SK-N-SH (cell line): Measurements from ENCODE around the gene CD274. TPM values are rescaled to one million over a fixed set of nuclear protein-coding genes. Genes with fewer than 3 reads are reported as not detected.

Experiments used
- CTCF ChIA-PET: fragments of 300-600, 350-600 bp; formaldehyde crosslinking; extraction: SDS; loops from one replicate; lab custom pipeline; 2021; lab: Yijun Ruan, JAX
- POLR2A ChIA-PET: fragments of 350-600 bp; sonication (Branson Sonifier 250); formaldehyde crosslinking; extraction: SDS; loops from one replicate; lab custom pipeline; 2020; ENCODE audit warnings: antibody characterized with exemption, inconsistent platforms; lab: Yijun Ruan, JAX
- DNase-seq: peaks from one replicate; pipeline ENCODE4 v3.0.0; 2012
- H2AFZ ChIP-seq: fragments of 200-600 bp; sonication (generic); 2 replicates; pipeline ENCODE4 v1.8.1; 2016; ENCODE audit warnings: antibody characterized with exemption, mild to moderate bottlenecking, low read depth
- H3F3A ChIP-seq: fragments of 200-600 bp; sonication (generic); replicated peaks from 2 replicates; pipeline ENCODE3; 2016; ENCODE audit warnings: antibody characterized with exemption, mild to moderate bottlenecking; ENCODE audit not compliant: insufficient read depth
- H3K27ac ChIP-seq, 2 experiments: fragments of 200-500 bp in 1 of 2; fragments of 200-600 bp in 1 of 2; sonication (Bioruptor generic) in 1 of 2; sonication (generic), shearing (Covaris generic) in 1 of 2; 2 replicates each; pipeline versions ENCODE4 v1.5.1 to v1.6.1; 2014 to 2016; ENCODE audit warnings: low read depth in 2 of 2, inconsistent platforms in 1 of 2, low read length in 1 of 2, mild to moderate bottlenecking in 1 of 2, mixed read lengths in 1 of 2
- H3K27me3 ChIP-seq: fragments of 200-600 bp; sonication (generic), shearing (Covaris generic); 2 replicates; pipeline ENCODE4 v1.6.1; 2016; ENCODE audit warnings: mixed run types; ENCODE audit not compliant: insufficient read depth
- H3K36me3 ChIP-seq, 2 experiments: fragments of 200-500 bp in 1 of 2; fragments of 200-600 bp in 1 of 2; sonication (Bioruptor generic) in 1 of 2; sonication (generic) in 1 of 2; replicated peaks in 1 of 2; 2 replicates each; pipeline versions ENCODE3 to v1.5.1; 2014 to 2016; ENCODE audit warnings: low read length in 1 of 2, mild to moderate bottlenecking in 1 of 2; ENCODE audit not compliant: insufficient read depth in 2 of 2, control insufficient read depth in 1 of 2
- H3K4me1 ChIP-seq, 2 experiments: fragments of 200-500 bp in 1 of 2; fragments of 200-600 bp in 1 of 2; sonication (Bioruptor generic) in 1 of 2; sonication (generic), shearing (Covaris generic) in 1 of 2; 2 replicates each; pipeline versions ENCODE4 v1.5.1 to v1.6.1; 2014 to 2016; ENCODE audit warnings: low read depth in 1 of 2, low read length in 1 of 2, mixed run types in 1 of 2; ENCODE audit not compliant: insufficient read depth in 2 of 2, control insufficient read depth in 1 of 2
- H3K4me2 ChIP-seq: fragments of 200-600 bp; sonication (generic), shearing (Covaris generic); 2 replicates; pipeline ENCODE4 v1.6.1; 2017; ENCODE audit warnings: mixed run types
- H3K4me3 ChIP-seq, 2 experiments: fragments of 200-500 bp in 1 of 2; fragments of 200-600 bp in 1 of 2; sonication (Bioruptor generic) in 1 of 2; sonication (generic), shearing (Covaris generic) in 1 of 2; 2 replicates each; pipeline versions ENCODE4 v1.5.1 to v1.8.1; 2014 to 2016; ENCODE audit warnings: low read depth in 2 of 2, inconsistent platforms in 1 of 2, low read length in 1 of 2, mild to moderate bottlenecking in 1 of 2, mixed read lengths in 1 of 2, moderate library complexity in 1 of 2
- H3K79me2 ChIP-seq: fragments of 200-600 bp; sonication (generic); 2 replicates; pipeline ENCODE4 v1.8.1; 2017; ENCODE audit warnings: mild to moderate bottlenecking; ENCODE audit not compliant: insufficient read depth
- H3K9ac ChIP-seq: fragments of 200-600 bp; sonication (generic); 2 replicates; pipeline ENCODE4 v1.6.1; 2017; ENCODE audit warnings: mixed run types
- H3K9me2 ChIP-seq: fragments of 200-600 bp; sonication (generic); 2 replicates; pipeline ENCODE4 v1.6.1; 2017; ENCODE audit warnings: mixed run types
- H3K9me3 ChIP-seq: fragments of 200-600 bp; sonication (generic); 2 replicates; pipeline ENCODE4 v1.6.1; 2017; ENCODE audit warnings: mixed run types, mild to moderate bottlenecking, moderate library complexity
- H4K20me1 ChIP-seq: fragments of 200-600 bp; sonication (generic); 2 replicates; pipeline ENCODE4 v1.6.1; 2017; ENCODE audit warnings: mild to moderate bottlenecking, mixed run types; ENCODE audit not compliant: insufficient read depth
- CTCF ChIP-seq: fragments of 200-600 bp; sonication (generic); IDR thresholded peaks from 2 replicates; pipeline ENCODE4 v1.6.1; 2017; ENCODE audit warnings: antibody characterized with exemption, mild to moderate bottlenecking, moderate library complexity
- ELF1 ChIP-seq: IDR thresholded peaks from 2 replicates; pipeline ENCODE4 v1.4.0; 2012
- EP300 ChIP-seq, 2 experiments: IDR thresholded peaks; 2 replicates each; pipeline versions ENCODE4 v1.4.0 to v1.6.1; 2012; ENCODE audit warnings: borderline replicate concordance in 1 of 2, low read depth in 1 of 2, low read length in 1 of 2
- EZH2phosphoT487 ChIP-seq: fragments of 200-600 bp; sonication (generic); IDR thresholded peaks from 2 replicates; pipeline ENCODE4 v1.6.1; 2017; ENCODE audit warnings: low read depth, mixed run types, mild to moderate bottlenecking, antibody characterized with exemption, moderate library complexity, borderline replicate concordance
- GATA2 ChIP-seq: sonication (generic); formaldehyde crosslinking; IDR thresholded peaks from 2 replicates; pipeline ENCODE4 v1.5.0; 2020; ENCODE audit warnings: mild to moderate bottlenecking, missing genetic modification reagents
- MAX ChIP-seq: IDR thresholded peaks from 2 replicates; pipeline ENCODE4 v1.4.0; 2012; ENCODE audit warnings: low read depth
- MEF2A ChIP-seq: IDR thresholded peaks from 2 replicates; pipeline ENCODE4 v1.4.0; 2012; ENCODE audit warnings: low read depth, borderline replicate concordance
- NFIC ChIP-seq: IDR thresholded peaks from 2 replicates; pipeline ENCODE4 v1.4.0; 2012; ENCODE audit warnings: borderline replicate concordance
- PBX3 ChIP-seq: IDR thresholded peaks from 2 replicates; pipeline ENCODE4; 2012
- RCOR1 ChIP-seq: fragments of 150-350 bp; IDR thresholded peaks from 2 replicates; pipeline ENCODE4 v1.6.1; 2017; ENCODE audit warnings: antibody characterized with exemption, low read length
- REST ChIP-seq: IDR thresholded peaks from 2 replicates; pipeline ENCODE4 v1.6.1; 2012; ENCODE audit warnings: mild to moderate bottlenecking, low read depth, low read length, moderate library complexity
- RFX5 ChIP-seq: IDR thresholded peaks from 2 replicates; pipeline ENCODE4 v1.6.1; 2012; ENCODE audit warnings: mild to moderate bottlenecking, improper control_type of control experiment, low read length
- RXRA ChIP-seq: IDR thresholded peaks from 2 replicates; pipeline ENCODE4 v1.4.0; 2012; ENCODE audit warnings: low read depth, mild to moderate bottlenecking, borderline replicate concordance
- SIN3A ChIP-seq: IDR thresholded peaks from 2 replicates; pipeline ENCODE4 v1.6.1; 2012; ENCODE audit warnings: low read depth, mild to moderate bottlenecking, low read length, moderate library complexity, borderline replicate concordance
- SMC3 ChIP-seq: IDR thresholded peaks from 2 replicates; pipeline ENCODE4 v1.6.1; 2012; ENCODE audit warnings: low read depth, low read length, improper control_type of control experiment
- TCF12 ChIP-seq: IDR thresholded peaks from 2 replicates; pipeline ENCODE4 v1.4.0; 2012
- USF1 ChIP-seq: IDR thresholded peaks from 2 replicates; pipeline ENCODE4 v1.4.0; 2012; ENCODE audit warnings: low read depth, borderline replicate concordance
- YY1 ChIP-seq: IDR thresholded peaks from 2 replicates; pipeline ENCODE4 v1.4.0; 2012; ENCODE audit warnings: low read depth, mild to moderate bottlenecking
- ZBTB33 ChIP-seq: IDR thresholded peaks from 2 replicates; pipeline ENCODE4 v1.4.0; 2012; ENCODE audit warnings: low read depth, borderline replicate concordance
- WGBS: methylation state at CpG from one replicate; pipeline ENCODE4 v1.1.6; 2017; ENCODE audit warnings: low lambda C conversion rate; 5-methylcytosine and 5-hydroxymethylcytosine counted together
- polyA plus RNA-seq, 3 experiments: library from polyadenylated mRNA; depleted of rRNA; stranded (reverse); fragments of >200 nt; gene quantifications; 2 replicates each; pipeline ENCODE4 v1.2.3, GENCODE V29; 2012

CD274 gene
- polyA plus RNA-seq, 1 of the 3 experiments (the other 2 are of a cell fraction), result 25.8 TPM

- no peak for TF ChIP-seq EZH2phosphoT487
- TF ChIP-seq EP300 (IDR thresholded peaks at IDR 0.05; ENCODE audit: borderline replicate concordance in 1 of 2, low read depth in 1 of 2, low read length in 1 of 2), result peak in 1 of 2 experiments; percentile 69; a peak in 1 of 4 replicates
- TF ChIP-seq TCF12, result peak; percentile 49; the same call in 1 of the 2 replicates
- no peak for TF ChIP-seq YY1
- TF ChIP-seq RCOR1, result peak; percentile 20; the same call in 1 of the 2 replicates
These were observed 49.6 kb downstream of the CD274 start (continued) for GRCh38 chr9:5499889-5500398.

GRCh38 chr9:5500441-5501235, 50.3 kb downstream of the CD274 start:
- no peaks in the 10 kb centered on the region for H3K79me2 ChIP-seq
- no peaks in the 10 kb centered on the region for H3K9me2 ChIP-seq
- H3K4me3 ChIP-seq, result no peak overlapping the region
- H3K36me3 ChIP-seq, result no peaks in the 10 kb centered on the region
- POLR2A ChIA-PET, result no interaction called here
- H3K4me1 ChIP-seq, result peaks cover 15 to 23% of the 10 kb centered on the region in 2 experiments
- peak; percentile 30 for DNase-seq
- peak overlapping the region; percentile 23; the same call in 1 of the 2 replicates for H3K4me2 ChIP-seq
- no peak overlapping the region for H3K9ac ChIP-seq
- peak overlapping the region; percentile 52 to 87; a peak in 3 of 4 replicates for H3K27ac ChIP-seq
- no peaks in the 10 kb centered on the region for H4K20me1 ChIP-seq
- peaks cover 30% of the 10 kb centered on the region for H3F3A ChIP-seq
- WGBS, result 55% methylated on average over 17 of the region's 18 CpGs
- CTCF ChIA-PET, result no interaction called here
- H3K9me3 ChIP-seq, result peaks cover 6% of the 10 kb centered on the region; the same call in 1 of the 2 replicates
- H3K27me3 ChIP-seq, result no peaks in the 10 kb centered on the region
- peak overlapping the region; percentile 41; the same call in 1 of the 2 replicates for H2AFZ ChIP-seq
- TF ChIP-seq MAX (peak; percentile 12; the same call in 1 of the 2 replicates), RCOR1 (no peak), RXRA (peak; percentile 34; the same call in 1 of the 2 replicates), REST (no peak), RFX5 (no peak), NFIC (peak; percentile 95), GATA2 (CRISPR knock-in tag) (no peak), MEF2A (peak; percentile 16; the same call in 1 of the 2 replicates), ELF1 (peak; percentile 12; the same call in 1 of the 2 replicates), CTCF (no peak), YY1 (no peak), EP300 (IDR thresholded peaks at IDR 0.05; ENCODE audit: borderline replicate concordance in 1 of 2, low read depth in 1 of 2, low read length in 1 of 2) (peak in 1 of 2 experiments; percentile 91; a peak in 2 of 4 replicates), SIN3A (no peak), SMC3 (no peak), USF1 (no peak), PBX3 (peak; percentile 82; the same call in 1 of the 2 replicates), ZBTB33 (0 out of 2 replicates have a peak, but pooled peaks have one; percentile 70)
